A673 (cell line): ENCODE measurements around the gene ACSM4. TPM values are rescaled to one million over a fixed set of nuclear protein-coding genes. Genes with fewer than 3 reads are reported as not detected.

Experiments used
- BruUV-seq: library from RNA; stranded (reverse); fragments of 400-500 nt; replicated peaks from 2 replicates; lab custom pipeline; 2021; lab: Mats Ljungman, UMichigan
- CTCF ChIA-PET: fragments of 300-600 bp; sonication (Branson Sonifier 250); formaldehyde crosslinking; loops from one replicate; lab custom pipeline; 2022; ENCODE audit warnings: antibody characterized with exemption; lab: Charles Lee
- POLR2A ChIA-PET: fragments of 300-600 bp; sonication (Branson Sonifier 250); formaldehyde crosslinking; loops from one replicate; lab custom pipeline; 2022; ENCODE audit warnings: antibody characterized with exemption; ENCODE audit not compliant: low non-redundant PET; lab: Charles Lee
- DNase-seq: peaks from one replicate; pipeline ENCODE4 v3.0.0-alpha.2; 2015; ENCODE audit warnings: low spot score
- H3K27ac ChIP-seq: fragments of 200-600 bp; sonication (generic); 2 replicates; pipeline ENCODE4 v1.5.1; 2016; ENCODE audit warnings: mixed run types, low read depth, mild to moderate bottlenecking, mixed read lengths, antibody characterized with exemption, low read length; ENCODE audit not compliant: poor library complexity, severe bottlenecking
- H3K27me3 ChIP-seq: fragments of 200-600 bp; sonication (generic); replicated peaks from 2 replicates; pipeline ENCODE4 v1.6.1; 2017; ENCODE audit warnings: mixed run types, low read depth, mild to moderate bottlenecking, mixed read lengths, antibody characterized with exemption, low read length; ENCODE audit not compliant: insufficient read depth, poor library complexity
- H3K36me3 ChIP-seq: fragments of 200-600 bp; sonication (generic); 2 replicates; pipeline ENCODE4 v1.6.1; 2016; ENCODE audit warnings: mixed run types, mild to moderate bottlenecking, mixed read lengths, antibody characterized with exemption, low read length; ENCODE audit not compliant: insufficient read depth, poor library complexity, severe bottlenecking
- H3K4me1 ChIP-seq: fragments of 200-600 bp; sonication (generic); 2 replicates; pipeline ENCODE4 v1.6.1; 2017; ENCODE audit warnings: mixed run types, mild to moderate bottlenecking, mixed read lengths, antibody characterized with exemption, low read length; ENCODE audit not compliant: insufficient read depth, poor library complexity, severe bottlenecking
- H3K4me3 ChIP-seq: fragments of 200-600 bp; sonication (generic); 2 replicates; pipeline ENCODE4 v1.5.1; 2016; ENCODE audit warnings: low read depth, mixed run types, mild to moderate bottlenecking, mixed read lengths, low read length; ENCODE audit not compliant: poor library complexity, severe bottlenecking
- H3K9me3 ChIP-seq: fragments of 200-600 bp; sonication (generic); 2 replicates; pipeline ENCODE4 v1.6.1; 2016; ENCODE audit warnings: mixed run types, low read depth, mild to moderate bottlenecking, mixed read lengths, antibody characterized with exemption, low read length; ENCODE audit not compliant: poor library complexity, severe bottlenecking
- EZH2 ChIP-seq: fragments of 200-600 bp; sonication (generic); IDR thresholded peaks from 2 replicates; pipeline ENCODE4 v1.6.1; 2017; ENCODE audit warnings: borderline replicate concordance, low read depth, mild to moderate bottlenecking, mixed read lengths, antibody characterized with exemption, low read length; ENCODE audit not compliant: poor library complexity, severe bottlenecking
- intact Hi-C: fragments of 100-400 bp; cut with micrococcal nuclease; formaldehyde crosslinking; loops from one replicate; pipeline ENCODE4 v1.10.0; 2022; ENCODE audit not compliant: unreplicated experiment
- total RNA-seq: library from RNA; stranded (reverse); gene quantifications from 2 replicates; pipeline ENCODE4 v1.2.3, GENCODE V29; 2021
- TF ChIP-seq, protein P1 (sequence below): fragments of 300-800, 200-600 bp; sonication (generic); conservative IDR thresholded peaks from 2 replicates; pipeline ENCODE4 v1.5.1; 2017; ENCODE audit warnings: low read depth, mild to moderate bottlenecking, antibody characterized with exemption, low read length, moderate library complexity, mixed read lengths

Gene ACSM4
- total RNA-seq, 1 experiment from 2014 or later: not detected

DNA sequence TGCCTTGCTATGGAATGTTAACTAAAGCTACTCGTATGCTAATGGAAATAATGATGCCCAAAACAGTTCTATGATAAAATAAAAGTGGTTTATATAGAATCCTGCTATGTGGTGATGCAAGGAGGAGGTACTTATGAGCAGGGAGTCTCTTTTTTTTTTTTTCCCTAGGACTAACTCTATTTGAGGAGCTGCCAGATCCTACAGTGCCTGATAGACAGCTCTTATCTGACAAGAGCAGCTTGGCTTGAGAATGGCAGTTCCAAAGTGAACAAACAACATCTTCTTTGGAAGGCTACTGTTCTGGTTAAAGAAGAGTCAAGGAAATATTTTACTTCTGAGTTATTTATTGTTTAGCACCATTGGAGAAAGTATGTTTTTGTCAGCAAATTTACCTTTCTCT, 10.2 kb upstream of the ACSM4 start:
- no peaks in the 10 kb centered on the region for H3K36me3 ChIP-seq
- ChIA-PET CTCF (interaction anchor here (0.6 kb wide), 1 partner anchor 72 kb away, joined by 6 read pairs; no protein-coding TSS in a partner anchor), POLR2A (no interaction called here)
- intact Hi-C loops: no loop called here
- H3K27me3 ChIP-seq: peaks cover 14% of the 10 kb centered on the region
- no peak for TF ChIP-seq EZH2
- TF ChIP-seq, protein P1, sequence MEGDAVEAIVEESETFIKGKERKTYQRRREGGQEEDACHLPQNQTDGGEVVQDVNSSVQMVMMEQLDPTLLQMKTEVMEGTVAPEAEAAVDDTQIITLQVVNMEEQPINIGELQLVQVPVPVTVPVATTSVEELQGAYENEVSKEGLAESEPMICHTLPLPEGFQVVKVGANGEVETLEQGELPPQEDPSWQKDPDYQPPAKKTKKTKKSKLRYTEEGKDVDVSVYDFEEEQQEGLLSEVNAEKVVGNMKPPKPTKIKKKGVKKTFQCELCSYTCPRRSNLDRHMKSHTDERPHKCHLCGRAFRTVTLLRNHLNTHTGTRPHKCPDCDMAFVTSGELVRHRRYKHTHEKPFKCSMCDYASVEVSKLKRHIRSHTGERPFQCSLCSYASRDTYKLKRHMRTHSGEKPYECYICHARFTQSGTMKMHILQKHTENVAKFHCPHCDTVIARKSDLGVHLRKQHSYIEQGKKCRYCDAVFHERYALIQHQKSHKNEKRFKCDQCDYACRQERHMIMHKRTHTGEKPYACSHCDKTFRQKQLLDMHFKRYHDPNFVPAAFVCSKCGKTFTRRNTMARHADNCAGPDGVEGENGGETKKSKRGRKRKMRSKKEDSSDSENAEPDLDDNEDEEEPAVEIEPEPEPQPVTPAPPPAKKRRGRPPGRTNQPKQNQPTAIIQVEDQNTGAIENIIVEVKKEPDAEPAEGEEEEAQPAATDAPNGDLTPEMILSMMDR: no peak
- H3K9me3 ChIP-seq: peaks cover 11% of the 10 kb centered on the region
- no peak overlapping the region for H3K4me3 ChIP-seq
- DNase-seq: no peak
- no TSS peak for BruUV-seq
- H3K27ac ChIP-seq: no peak overlapping the region
- H3K4me1 ChIP-seq: no peaks in the 10 kb centered on the region

DNA sequence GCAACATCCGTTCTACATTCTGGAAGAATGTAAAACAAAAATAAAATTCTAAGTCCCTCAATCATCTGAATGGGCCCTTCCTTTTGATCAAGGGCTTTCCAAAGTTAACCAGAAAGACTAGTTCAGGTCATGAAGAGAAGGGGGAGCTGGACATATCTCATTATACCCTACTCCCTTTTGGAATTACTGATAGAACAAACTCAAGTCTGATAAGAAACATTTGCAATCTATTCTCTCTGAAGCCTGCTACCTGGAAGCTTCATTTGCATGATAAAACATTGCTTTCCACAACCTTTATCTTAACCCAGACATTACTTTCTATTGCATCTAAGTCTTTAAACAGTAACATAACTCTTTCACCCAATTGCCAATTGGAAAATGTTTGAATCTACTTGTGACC, 8.3 kb upstream of the ACSM4 start:
- Histone ChIP-seq H3K27me3 (peaks cover 14% of the 10 kb centered on the region), H3K4me3 (no peak overlapping the region), H3K36me3 (no peaks in the 10 kb centered on the region), H3K9me3 (peaks cover 1% of the 10 kb centered on the region), H3K27ac (no peak overlapping the region), H3K4me1 (no peaks in the 10 kb centered on the region)
- DNase-seq: no peak
- ChIA-PET POLR2A (no interaction called here), CTCF (no interaction called here)
- intact Hi-C loops: no loop called here
- BruUV-seq: no TSS peak
- TF ChIP-seq, protein P1: no peak
- no peak for TF ChIP-seq EZH2

DNA sequence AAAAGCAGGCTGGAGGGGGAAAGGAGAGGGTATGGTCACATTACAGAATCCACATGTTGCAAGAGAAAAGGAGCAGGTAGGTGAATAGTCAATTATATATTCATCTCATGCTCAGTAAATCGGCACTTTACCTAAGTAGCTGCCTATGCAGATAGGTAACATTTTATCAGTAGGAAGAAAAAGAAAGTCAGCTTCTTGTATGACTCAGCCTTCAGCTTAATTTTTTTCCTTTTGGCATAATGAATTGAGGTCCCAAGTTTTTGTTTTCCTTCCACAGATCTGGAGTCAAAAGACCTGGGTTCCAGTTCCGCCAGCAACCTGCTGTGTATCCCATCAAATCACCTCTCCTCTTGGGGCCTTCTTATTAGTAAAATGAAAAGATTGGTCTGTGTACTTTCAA, 6.0 kb upstream of the ACSM4 start:
- POLR2A ChIA-PET: no interaction called here
- Histone ChIP-seq H3K36me3 (no peaks in the 10 kb centered on the region), H3K4me1 (no peaks in the 10 kb centered on the region), H3K9me3 (no peaks in the 10 kb centered on the region), H3K4me3 (no peak overlapping the region), H3K27me3 (peaks cover 14% of the 10 kb centered on the region), H3K27ac (no peak overlapping the region)
- no peak for DNase-seq
- no TSS peak for BruUV-seq
- CTCF ChIA-PET: no interaction called here
- TF ChIP-seq, protein P1: no peak
- no peak for TF ChIP-seq EZH2
- intact Hi-C loops: no loop called here
